NCI-H345 (cell line): Measurements from ENCODE around the gene SAMD14.

Experiments used
- DNase-seq: peaks from one replicate; lab custom pipeline; 2025; lab: John Stamatoyannopoulos, UW

SAMD14 gene

DNA sequence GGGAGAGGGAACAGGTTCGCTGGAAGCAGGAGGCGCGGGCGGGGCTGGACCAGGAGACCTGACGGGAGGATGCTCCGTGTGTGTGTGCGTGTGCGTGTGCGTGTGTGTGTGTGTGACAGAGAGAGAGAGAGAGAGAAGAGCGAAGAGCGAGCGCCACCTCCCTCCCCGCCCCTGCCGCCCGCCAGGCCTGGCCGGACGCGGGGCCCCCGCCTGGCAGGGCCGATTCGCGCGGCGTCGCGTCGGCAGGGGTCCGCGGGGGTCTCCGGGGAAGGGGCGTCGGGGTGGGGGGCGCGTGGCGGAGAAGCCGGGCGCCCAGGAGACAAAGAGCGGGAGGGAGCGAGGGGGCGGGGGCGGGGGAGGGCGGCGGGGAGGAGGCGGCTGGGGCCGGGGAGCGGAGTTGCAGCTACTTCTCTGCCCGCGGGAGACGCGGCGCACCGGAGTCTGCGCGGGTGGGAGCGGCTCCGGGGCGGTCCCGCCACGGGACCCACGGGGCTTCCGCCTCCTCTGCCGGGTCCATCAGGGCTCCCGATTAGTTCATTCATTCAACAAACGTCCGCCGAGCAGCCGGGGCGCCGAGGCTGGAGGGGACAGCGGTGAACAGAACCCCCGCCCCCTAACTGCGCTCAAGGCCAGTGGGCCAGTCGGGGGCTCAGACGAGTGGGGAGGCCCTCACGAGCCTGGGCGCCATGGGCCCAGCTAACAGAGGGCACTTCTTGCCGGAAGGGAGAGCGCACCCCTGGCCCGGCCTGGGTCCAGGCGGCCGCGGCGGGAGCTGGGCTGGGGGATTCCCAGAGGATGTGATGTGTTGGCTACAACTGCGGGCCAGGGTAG is at the start of gene SAMD14:
SAMD14 (minus strand) TSS at position 433 of the 831 bp plus-strand sequence. CDS start 5,201 bp downstream, outside the sequence.
- DNase-seq = peak; percentile 48

DNA sequence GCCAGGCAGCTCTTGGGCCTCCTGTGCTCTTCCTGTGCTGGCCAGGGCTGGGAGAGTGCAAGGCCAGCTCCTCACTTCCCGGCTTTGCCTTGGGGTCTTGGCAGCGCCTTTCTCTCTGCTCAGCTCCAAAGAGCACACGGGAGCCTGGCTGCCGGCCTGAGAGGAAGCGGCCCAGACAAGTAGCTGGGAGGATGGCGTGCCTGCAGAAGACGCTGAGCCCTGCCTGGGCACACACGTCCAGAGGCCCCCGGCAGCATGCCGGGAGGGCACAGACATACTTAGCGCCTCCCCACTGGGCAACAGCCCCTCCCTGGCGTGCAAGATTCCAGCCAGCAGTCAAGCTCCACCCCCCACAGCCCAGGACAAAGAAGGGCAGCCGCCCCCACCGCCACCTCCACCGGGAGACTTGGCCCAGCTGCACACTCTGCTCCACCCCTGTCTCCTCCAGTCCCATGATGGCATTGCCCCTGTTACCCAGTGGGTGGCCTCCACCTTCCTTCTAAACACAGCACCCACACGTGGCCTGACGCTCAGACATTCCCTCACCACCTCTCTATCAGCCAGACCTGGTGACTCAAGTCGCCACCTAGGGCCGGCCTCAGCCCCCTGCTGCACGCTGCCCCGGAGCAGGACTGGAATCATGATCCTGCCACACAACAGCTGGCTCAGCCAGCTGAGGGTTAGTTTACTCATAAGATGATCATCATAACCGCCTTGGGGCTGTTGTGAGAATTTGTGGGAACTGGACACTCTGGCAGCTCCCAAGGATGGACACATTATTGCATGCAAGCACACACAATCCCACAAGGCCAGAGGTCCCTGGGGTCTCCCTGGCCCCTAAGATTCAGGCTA is 48.2 kb upstream of the SAMD14 start:
- DNase-seq = peak; percentile 56

DNA sequence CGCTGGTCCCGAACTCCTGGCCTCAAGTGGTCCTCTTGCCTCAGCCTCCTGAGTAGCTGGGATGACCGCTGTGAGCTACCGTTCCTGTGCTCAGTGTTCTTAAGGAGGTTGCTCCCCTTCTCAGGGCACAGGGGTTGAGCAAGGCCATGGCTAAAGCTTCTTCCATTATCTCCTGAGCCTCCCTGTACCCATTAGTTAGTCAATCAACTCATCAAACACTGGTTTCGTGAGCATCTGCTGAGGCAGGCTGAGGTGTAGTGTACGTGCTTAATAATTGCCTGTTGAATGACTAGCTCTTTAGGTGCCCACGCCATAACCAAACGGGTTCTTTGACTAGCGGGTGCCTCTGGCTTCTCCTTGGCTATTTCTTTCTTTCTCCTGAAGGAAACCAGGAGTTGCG is 47.5 kb upstream of the SAMD14 start:
- no peak for DNase-seq

DNA sequence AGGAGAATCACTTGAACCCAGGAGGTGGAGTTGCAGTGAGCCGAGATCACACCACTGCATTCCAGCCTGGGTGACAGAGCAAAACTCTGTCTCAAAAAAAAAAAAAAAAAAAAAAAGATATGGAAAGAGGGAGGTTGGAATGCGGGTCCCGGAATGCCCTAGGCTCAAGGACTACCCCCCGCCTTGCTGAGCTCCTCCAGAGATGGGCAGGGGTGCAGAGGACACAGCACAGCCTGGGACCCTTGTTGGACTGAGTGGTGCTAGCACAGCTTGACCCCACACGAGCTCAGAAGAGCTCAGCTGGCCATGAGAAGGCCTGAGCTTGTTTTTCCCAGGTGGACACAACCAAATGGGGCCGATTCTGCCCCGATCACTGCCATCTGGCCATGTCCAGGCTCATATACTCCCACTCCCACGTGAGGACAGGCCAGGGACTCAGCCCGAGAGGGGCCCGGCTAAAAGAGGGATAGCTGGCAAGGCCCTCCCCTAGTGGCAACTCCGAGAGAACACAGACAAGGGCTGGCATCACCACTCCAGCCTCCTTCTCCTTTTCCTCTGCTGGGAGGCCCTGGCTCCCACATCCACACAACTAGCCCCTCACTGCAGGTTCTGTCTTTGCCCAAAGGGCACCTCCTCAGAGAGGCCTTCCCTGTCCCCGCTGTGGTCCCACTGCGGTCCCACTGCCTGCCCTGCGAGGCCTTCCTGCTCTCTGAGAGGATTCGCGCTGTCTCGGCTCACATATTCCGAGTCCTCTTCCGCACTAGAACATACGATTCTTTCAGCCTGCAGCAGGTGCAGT is 46.8 kb upstream of the SAMD14 start:
- no peak for DNase-seq

DNA sequence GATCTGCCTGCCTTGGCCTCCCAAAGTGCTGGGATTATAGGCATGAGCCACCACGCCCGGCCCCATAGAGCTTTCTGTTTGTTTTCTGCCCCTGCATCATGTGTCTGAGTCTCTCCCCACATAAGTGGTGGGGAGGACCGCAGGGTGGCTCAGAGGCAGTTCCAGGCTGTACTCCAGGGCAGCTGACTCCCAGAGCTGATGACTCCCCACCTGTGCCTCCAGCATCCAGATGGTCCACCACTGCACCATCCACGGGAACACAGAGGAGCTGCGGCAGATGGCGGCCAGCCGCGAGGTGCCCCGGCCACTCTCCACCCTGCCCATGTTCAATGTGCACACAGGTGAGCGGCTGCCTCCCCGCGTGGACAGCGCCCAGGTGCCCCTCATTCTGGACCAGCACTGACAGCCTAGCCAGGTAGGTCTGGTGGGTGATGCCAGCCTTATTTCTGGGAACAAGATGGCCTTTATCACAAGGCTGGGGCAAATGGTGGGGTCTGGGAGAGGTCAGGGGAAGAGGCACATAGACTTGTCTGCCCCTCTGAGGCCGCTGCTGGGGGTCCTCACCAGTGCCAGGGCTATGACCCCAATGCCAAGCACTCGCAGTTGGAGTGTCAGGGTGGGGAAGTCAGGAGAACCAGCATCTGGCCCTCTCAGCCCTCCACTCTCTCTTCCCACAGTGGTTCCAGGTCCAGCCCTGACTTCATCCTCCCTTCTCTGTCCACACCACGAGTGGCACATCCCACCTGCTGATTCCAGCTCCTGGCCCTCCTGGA is 45.3 kb upstream of the SAMD14 start:
- DNase-seq = no peak

DNA sequence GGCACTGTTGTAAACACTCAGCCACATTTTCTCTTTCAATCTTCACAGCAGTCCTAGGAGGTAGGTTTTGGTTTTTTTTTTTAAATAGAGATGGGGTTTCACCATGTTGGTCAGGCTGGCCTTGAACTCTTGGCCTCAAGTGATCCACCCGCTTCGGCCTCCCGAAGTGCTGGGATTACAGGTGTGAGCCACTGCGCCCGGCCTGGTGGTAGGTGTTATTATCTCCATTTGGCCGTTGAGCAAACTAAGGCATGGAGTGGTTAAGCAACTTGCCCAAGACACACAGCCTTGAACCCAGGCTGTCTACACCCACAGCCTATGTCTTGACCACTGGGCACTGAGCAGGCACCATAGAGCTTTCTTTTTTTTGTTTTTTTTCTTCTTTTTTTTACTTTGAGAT is 44.5 kb upstream of the SAMD14 start:
- DNase-seq = no peak

DNA sequence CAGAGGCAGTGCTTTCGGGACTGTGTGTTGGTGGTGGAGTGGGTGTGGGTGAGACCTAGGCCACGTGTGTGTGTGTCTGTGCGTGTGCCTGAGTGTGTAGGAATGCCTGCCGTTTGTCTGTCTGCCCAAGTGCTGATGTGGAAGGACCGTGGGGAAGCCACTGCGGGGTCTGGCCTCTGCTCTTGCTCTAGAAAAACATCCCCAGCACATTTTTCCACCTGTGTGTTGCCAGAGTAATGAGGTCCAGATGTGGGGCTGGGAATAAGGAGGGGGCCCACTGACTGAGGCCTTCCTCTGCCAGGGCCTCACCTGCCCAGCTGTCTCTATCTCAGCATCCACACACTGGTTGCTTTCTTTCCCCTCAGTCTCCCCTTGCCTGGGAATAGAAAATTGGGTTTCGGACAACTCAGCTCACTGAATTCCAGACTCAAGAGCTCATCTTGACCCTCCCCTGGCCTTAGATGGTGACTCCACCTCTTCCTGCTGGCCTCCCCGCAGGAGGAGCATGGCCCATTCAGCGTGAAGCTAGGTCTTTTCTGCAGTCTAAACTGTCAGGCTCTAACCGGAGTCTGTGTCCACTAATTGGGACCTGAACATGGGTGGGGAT is 43.5 kb upstream of the SAMD14 start:
- DNase-seq = no peak

DNA sequence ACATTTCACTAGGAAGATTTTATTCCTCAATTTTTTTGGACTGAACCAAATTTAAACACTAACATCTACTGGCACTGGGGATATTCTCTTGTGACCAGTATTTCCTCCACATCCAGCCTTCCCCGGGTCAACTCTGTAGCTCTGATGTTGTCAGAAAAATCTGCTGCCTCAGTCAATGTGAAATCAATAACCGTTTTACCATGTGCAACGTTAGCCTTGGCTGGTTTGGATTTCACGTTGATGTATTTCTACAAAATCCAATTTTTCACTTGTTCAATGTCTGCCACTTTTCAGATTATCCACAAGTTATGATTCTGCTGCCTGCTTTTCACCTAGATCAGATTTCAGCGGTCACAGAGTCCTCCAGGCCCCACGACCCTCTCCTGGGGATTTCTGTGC is 43.0 kb upstream of the SAMD14 start:
- DNase-seq = no peak

DNA sequence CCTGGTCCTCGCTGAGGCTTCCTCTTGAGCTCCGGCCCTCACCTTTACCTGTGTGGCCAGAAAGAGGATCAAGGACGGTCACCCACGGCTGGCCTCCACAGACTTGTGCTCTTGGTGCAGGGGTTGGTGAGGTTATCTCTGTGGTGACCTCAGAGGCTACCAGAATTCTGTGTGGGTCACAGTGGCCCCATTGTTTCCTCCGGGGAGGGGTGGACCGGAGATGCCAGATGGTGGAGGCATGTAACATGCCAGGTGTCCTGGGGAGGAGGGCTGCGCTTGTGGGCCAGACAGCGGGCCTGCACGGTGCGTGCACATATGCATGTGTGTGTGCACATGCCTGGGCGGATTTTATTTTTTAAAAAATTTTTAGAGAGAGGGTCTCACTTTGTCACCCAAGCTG is 42.2 kb upstream of the SAMD14 start:
- DNase-seq = no peak

DNA sequence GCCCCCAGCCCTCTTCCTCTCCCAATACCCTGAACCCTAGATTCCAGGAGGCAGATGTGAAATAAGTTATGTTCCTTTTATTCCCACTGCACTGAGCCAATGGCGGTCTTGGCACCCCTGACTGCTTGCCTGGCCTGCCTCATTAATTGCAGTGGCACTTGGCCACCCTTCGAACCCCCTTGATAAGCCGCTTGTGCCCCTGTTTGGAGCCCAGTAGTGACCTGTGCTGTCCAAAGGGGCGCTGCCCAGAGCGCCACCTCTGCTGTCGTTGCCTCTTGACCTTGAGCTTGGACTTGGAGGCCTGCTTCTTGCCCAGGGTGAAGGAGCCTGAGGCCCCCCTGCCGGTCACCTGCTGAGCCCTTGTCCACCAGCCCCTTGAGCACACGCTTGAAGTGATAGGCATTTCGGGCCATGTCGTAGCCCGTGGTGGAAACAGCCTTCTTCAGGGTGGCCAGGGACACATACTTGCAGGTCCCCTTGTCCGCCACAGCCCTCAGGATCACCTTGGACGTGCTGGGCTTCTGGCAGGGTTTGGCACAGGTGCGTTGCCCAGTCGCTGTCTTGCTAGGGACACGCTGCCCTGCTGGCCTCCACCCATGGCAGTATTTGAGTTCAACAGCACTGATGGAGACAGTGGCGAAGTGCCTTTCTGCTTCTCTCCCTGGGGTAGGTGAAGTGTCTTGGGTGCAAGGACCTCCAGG is 41.6 kb upstream of the SAMD14 start:
- no peak for DNase-seq

DNA sequence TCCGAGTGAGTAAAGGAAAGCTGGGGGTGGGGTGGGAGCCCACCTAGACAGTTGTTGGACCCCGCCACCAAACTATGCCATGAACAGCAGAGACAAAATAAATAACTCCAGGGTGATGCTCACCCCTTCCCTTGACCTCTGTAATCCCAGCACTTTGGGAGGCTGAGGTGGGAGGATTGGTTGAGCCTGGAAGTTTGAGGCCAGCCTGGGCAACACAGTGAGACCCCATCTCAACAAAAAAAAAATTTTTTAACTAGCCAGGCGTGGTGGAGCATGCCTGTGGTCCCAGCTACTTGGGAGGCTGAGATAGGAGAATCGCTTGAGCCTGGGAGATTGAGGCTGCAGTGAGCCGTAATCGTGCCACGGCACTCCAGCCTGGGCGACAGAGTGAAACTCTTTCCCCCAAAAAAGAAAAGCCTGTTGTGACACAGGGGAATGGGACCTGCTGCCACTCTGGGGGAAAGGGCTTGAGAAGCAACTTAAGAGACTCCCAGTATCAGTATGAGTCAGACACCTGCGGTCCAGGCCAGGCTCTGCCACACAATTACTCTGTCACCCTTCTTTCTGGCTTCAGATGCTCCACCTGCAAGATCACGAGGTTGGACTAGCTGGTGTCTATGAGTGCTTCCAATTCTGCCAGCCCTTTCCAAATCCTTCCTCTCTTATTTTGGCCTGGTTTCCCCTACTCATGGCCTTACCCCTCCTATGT is 40.9 kb upstream of the SAMD14 start:
- no peak for DNase-seq

DNA sequence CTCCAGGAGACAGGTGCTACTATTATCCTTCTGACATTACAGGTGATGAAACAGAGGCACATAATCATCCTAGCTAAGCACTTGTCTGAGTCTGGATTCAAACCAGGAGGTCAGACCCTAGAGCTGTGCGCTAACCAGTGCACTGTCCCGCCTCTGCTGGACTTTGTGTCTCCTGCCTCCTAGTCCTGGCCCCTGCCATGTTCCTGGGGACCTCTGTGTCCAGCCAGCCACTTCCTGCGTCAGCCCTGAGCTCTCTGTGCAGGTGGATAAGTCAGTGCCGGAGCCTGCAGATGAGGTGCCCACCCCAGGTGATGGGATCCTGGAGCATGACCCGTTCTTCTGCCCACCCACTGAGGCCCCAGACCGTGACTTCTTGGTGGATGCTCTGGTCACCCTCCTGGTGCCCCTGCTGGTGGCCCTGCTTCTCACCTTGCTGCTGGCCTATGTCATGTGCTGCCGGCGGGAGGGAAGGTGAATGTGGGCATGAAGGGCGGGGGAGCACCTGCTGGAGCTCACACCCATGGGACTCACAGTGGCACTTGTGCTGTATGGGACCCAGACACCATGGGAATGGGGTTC is 40.0 kb upstream of the SAMD14 start:
- DNase-seq = no peak

DNA sequence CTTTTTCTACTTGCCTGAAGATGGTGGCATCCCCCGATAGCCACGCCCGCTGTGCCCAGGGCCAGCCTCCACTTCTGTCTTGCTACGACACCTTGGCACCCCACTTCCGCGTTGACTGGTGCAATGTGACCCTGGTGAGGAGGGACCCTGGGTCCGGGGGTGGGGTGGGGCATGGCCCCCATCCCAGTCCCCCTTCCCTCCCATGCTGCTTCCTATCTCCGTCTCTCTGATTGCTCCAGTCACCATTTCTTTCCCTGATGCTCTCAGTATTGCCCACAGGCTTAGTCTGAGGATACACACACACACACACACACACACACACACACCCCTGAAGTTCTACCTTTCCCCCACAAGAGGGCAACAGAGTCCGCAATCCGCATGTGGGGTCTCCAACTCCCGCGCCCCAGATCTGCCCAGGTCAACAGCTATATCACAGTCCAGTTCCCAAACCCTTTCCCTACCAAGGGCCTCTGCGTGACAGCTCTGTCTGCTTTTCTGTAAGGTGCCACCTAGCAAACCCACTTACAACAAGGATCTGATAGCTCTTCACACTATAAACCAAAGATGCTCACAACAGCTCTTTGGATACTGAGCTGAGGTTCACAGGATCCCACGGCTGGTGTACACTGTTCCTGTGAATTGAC is 39.3 kb upstream of the SAMD14 start:
- peak; percentile 33 for DNase-seq

DNA sequence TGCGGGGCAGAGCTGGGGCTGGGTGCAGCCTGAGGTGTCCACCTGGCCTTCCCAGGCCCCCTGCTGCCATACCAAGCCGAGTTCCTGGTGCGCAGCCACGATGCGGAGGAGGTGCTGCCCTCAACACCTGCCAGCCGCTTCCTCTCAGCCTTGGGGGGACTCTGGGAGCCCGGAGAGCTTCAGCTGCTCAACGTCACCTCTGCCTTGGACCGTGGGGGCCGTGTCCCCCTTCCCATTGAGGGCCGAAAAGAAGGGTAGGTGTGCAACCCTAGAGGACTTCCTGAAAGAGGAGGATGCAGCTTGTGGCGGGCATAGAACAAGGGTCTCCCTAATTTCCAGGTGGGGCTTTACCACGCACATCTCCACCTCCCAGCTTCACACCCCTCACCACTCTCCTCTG is 38.4 kb upstream of the SAMD14 start:
- no peak for DNase-seq

DNA sequence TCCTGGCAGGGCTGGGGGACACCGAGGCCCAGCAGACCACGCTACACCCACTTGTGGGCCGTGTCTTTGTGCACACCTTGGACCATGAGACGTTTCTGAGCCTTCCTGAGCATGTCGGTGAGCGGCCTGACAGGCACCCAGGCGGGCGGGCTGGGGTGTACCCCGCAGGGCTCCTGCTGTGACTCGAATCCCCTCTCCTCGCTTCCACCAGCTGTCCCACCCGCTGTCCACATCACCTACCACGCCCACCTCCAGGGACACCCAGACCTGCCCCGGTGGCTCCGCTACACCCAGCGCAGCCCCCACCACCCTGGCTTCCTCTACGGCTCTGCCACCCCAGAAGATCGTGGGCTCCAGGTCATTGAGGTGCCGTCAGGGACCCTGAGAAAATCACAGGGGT is 37.4 kb upstream of the SAMD14 start:
- DNase-seq = no peak

DNA sequence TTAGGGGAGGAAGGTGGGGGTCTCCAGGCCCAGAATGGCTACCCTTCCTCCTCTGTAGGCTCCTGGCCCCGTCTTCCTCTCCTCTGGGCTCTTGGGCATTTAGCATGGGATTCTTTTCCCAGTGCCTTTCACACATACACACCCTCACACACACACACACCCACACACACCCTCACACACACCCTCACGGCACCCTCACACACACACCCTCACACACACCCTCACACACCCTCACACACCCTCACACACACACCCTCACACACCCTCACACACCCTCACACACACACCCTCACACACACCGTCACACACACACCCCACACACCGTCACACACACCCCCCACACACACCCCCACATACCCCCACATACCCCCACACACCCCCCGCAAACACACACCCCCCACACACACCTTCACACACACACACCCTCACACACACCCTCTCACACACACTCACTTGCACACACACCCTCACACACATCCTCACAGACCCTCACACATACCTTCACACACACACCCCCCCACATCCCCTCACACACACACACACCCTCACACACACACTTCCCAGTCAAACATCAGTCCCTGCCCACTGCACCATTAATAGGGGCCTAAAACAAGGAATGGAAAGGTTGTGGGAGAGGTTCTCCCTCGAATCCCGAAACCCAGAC is 36.7 kb upstream of the SAMD14 start:
- no peak for DNase-seq

DNA sequence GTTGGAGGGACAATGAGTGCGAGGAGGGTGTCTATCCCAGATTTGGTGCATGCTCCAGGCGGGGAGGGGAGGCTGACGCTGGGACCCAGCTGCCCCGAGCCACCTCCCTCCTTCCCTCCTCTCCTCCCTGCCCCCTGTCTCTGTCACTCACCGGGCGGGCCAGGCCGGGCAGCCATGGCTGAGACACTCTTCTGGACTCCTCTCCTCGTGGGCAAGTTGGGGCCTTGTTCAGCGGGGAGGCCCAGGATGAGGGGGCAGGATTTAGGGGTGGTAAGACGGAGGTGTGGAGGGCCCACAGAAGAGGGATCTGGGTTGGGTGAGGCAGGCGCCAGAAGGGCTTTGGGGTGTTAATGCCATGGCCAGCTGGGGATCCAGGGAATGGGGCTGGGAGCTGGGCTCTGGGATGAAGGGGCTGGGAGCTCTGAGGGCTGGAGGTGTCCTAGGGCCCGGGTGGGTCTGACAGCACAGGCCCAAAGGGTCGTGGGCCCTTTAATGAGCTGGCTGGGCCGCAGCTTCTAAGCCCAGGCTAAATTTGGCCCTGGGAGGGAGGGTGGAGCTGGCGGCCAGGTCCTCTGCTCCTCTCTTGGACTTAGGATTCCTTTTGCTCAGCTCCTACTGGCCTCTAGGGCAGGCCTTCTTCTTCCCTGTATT is 36.0 kb upstream of the SAMD14 start, which contains the start of gene SGCA:
SGCA (plus strand) TSS at position 139 of the 651 bp plus-strand sequence; CDS start at position 175, 36 bp downstream.
- no peak for DNase-seq

DNA sequence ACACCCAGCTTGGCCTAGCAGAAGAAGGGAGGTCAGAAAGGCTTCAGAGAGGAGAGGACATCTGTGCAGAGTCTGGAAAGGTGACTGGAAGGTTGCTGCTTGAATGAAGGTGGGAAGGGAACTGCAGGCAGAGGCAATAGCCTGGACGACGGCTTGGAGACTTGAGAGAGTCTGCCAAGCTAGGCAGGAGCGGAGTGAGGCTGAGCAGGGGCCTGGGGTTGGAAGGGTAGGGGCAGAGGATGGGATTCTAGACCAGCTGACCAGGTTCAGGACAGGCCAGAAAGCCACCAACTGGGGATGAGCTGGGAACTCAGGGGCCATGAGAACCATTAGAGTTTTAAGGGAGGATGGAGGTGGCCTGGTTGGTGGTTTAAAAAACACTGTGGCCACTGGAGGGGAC is 35.5 kb upstream of the SAMD14 start:
- DNase-seq = no peak
